Measurements from ENCODE around the gene DLK1.

Gene DLK1

DNA sequence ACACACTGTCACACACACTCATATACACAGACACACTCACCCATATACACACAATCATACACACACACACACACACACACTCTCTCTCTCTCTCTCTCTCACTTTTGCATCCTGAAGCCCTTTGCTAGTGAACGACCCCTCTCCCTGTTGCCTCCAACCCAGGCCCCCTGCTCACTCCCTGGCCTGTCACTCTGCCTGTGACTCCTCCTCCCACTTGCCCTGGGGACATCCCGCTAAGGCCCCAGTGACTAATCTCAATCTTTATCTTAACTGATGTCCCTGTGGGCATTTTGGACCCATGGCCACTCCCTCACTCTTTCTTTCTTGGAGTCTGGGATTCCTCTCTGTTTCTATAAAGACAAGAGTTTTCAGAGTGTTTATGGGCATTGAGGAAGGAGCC, 10.9 kb upstream of the DLK1 start:
- Histone ChIP-seq H3K27me3 (ENCODE audit: control insufficient read depth, insufficient read depth, low read length) (no peaks in the 10 kb centered on the region), H3K79me2 (no peaks in the 10 kb centered on the region), H3K36me3 (ENCODE audit: control insufficient read depth, insufficient read depth, low read length) (no peaks in the 10 kb centered on the region), H3K9ac (no peak overlapping the region), H3K4me2 (ENCODE audit: low read length) (no peak overlapping the region), H3K4me1 (no peaks in the 10 kb centered on the region), H2AFZ (no peak overlapping the region), H3K27ac (no peak overlapping the region), H3K4me3 (ENCODE audit: low read depth, low read length) (no peak overlapping the region), H3K9me3 (ENCODE audit: control insufficient read depth, low read length) (no peaks in the 10 kb centered on the region)
- TF ChIP-seq, protein P1, sequence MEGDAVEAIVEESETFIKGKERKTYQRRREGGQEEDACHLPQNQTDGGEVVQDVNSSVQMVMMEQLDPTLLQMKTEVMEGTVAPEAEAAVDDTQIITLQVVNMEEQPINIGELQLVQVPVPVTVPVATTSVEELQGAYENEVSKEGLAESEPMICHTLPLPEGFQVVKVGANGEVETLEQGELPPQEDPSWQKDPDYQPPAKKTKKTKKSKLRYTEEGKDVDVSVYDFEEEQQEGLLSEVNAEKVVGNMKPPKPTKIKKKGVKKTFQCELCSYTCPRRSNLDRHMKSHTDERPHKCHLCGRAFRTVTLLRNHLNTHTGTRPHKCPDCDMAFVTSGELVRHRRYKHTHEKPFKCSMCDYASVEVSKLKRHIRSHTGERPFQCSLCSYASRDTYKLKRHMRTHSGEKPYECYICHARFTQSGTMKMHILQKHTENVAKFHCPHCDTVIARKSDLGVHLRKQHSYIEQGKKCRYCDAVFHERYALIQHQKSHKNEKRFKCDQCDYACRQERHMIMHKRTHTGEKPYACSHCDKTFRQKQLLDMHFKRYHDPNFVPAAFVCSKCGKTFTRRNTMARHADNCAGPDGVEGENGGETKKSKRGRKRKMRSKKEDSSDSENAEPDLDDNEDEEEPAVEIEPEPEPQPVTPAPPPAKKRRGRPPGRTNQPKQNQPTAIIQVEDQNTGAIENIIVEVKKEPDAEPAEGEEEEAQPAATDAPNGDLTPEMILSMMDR (IDR thresholded peaks at IDR 0.05) = no peak

GRCh38 chr14:100717386-100717785, 9.3 kb upstream of the DLK1 start:
- Histone ChIP-seq H3K9me3 (ENCODE audit: control insufficient read depth, low read length) (no peaks in the 10 kb centered on the region), H3K4me1 (no peaks in the 10 kb centered on the region), H3K36me3 (ENCODE audit: control insufficient read depth, insufficient read depth, low read length) (no peaks in the 10 kb centered on the region), H3K27ac (no peak overlapping the region), H3K4me2 (ENCODE audit: low read length) (no peak overlapping the region), H3K79me2 (no peaks in the 10 kb centered on the region), H3K4me3 (ENCODE audit: low read depth, low read length) (no peak overlapping the region), H2AFZ (no peak overlapping the region), H3K9ac (no peak overlapping the region), H3K27me3 (ENCODE audit: control insufficient read depth, insufficient read depth, low read length) (peaks cover 2% of the 10 kb centered on the region)
- TF ChIP-seq, protein P1 (IDR thresholded peaks at IDR 0.05) = no peak

GRCh38 chr14:100719976-100720520, 6.6 kb upstream of the DLK1 start:
- no peak overlapping the region for H2AFZ ChIP-seq
- no peak overlapping the region for H3K27ac ChIP-seq
- peaks cover 6% of the 10 kb centered on the region for H3K27me3 ChIP-seq (ENCODE audit: control insufficient read depth, insufficient read depth, low read length)
- H3K4me3 ChIP-seq (ENCODE audit: low read depth, low read length) = no peak overlapping the region
- no peaks in the 10 kb centered on the region for H3K9me3 ChIP-seq (ENCODE audit: control insufficient read depth, low read length)
- TF ChIP-seq, protein P1 (IDR thresholded peaks at IDR 0.05) = no peak
- H3K4me2 ChIP-seq (ENCODE audit: low read length) = no peak overlapping the region
- no peaks in the 10 kb centered on the region for H3K4me1 ChIP-seq
- H3K79me2 ChIP-seq = no peaks in the 10 kb centered on the region
- no peak overlapping the region for H3K9ac ChIP-seq
- no peaks in the 10 kb centered on the region for H3K36me3 ChIP-seq (ENCODE audit: control insufficient read depth, insufficient read depth, low read length)

DNA sequence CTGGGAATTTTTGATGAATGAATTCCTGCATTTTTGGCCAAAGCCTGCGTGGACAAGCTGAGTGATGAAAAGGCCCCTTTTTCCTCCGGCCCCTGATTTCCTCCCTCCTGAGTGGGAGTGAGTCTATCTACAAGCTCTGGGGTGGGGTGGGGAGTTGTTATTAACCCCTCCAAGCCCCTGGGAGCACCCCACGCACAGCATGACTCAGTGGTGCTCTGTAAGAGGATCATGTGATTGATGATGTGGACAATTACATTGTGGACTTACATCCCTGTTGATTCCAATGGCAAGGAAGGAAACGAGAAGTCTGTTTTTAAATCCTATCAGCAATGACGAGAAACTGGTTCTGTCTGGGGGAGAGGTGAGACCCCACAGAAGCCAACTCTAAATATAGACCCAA, 5.1 kb upstream of the DLK1 start:
- peaks cover 9% of the 10 kb centered on the region for H3K27me3 ChIP-seq (ENCODE audit: control insufficient read depth, insufficient read depth, low read length)

DNA sequence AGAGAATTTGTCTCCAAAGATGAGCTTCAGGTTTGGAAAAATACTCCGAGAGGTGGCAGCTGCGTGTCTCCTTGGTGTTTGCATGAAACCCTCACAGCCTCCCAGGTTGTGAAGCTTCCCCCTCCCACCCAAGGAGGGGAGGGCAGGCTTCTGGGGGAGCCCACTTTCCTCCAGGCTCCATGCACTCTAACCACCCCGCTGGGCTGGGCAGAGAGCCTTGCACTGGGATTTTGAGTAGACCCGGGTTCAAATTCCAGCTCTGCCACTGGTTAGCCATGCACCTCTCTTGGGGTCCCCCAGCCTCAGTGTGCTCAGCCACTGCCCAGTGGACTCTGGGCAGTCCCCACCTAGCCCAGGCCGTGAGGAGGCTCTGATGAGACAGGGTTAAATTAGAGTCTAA, 4.3 kb upstream of the DLK1 start:
- H3K36me3 ChIP-seq (ENCODE audit: control insufficient read depth, insufficient read depth, low read length) = no peaks in the 10 kb centered on the region
- no peak overlapping the region for H3K9ac ChIP-seq
- no peak overlapping the region for H3K4me3 ChIP-seq (ENCODE audit: low read depth, low read length)
- peaks cover 9% of the 10 kb centered on the region for H3K27me3 ChIP-seq (ENCODE audit: control insufficient read depth, insufficient read depth, low read length)
- H3K27ac ChIP-seq = no peak overlapping the region
- TF ChIP-seq, protein P1 (IDR thresholded peaks at IDR 0.05) = no peak
- no peaks in the 10 kb centered on the region for H3K79me2 ChIP-seq
- no peak overlapping the region for H2AFZ ChIP-seq
- H3K9me3 ChIP-seq (ENCODE audit: control insufficient read depth, low read length) = no peaks in the 10 kb centered on the region
- H3K4me2 ChIP-seq (ENCODE audit: low read length) = no peak overlapping the region
- H3K4me1 ChIP-seq = no peaks in the 10 kb centered on the region

More for the DNA sequence above, 5.1 kb upstream of the DLK1 start:
- no peaks in the 10 kb centered on the region for H3K79me2 ChIP-seq
- TF ChIP-seq, protein P1 (IDR thresholded peaks at IDR 0.05) = no peak
- no peak overlapping the region for H3K4me3 ChIP-seq (ENCODE audit: low read depth, low read length)
- no peaks in the 10 kb centered on the region for H3K4me1 ChIP-seq
- no peak overlapping the region for H2AFZ ChIP-seq
- H3K9me3 ChIP-seq (ENCODE audit: control insufficient read depth, low read length) = no peaks in the 10 kb centered on the region
- no peaks in the 10 kb centered on the region for H3K36me3 ChIP-seq (ENCODE audit: control insufficient read depth, insufficient read depth, low read length)
- no peak overlapping the region for H3K27ac ChIP-seq
- no peak overlapping the region for H3K9ac ChIP-seq
- no peak overlapping the region for H3K4me2 ChIP-seq (ENCODE audit: low read length)
